Measurements from ENCODE around the gene TCF7L1.

DNA sequence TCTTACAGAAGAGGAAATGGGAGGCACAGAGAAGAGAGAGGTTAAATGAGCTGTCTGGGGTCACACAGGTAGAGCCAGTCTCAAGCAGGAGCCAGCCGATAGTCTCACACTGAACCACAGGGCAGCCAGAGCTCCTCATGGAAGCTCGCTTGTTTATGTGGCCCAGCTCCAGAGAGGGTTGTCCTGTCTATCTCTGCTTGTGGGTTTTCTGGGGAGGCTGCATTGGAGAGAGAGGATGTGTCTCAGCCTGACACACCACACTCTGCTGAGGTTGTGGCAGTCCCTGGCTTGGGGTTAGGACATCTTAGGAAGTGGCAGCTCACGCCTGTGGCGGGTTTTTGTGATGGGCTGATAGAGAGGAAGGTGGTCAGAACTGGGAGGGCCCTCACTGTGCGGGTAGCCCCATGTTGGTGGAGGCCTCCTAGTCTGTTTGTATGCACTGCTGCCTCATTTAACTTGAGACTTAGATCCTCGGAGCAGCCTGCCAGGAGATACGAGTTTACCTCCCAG lies 52.3 kb downstream of the TCF7L1 start:
- TF ChIP-seq SUZ12 (IDR thresholded peaks at IDR 0.05; ENCODE audit: extremely low read depth, insufficient read depth, insufficient read length), result no peak
- no peak for TF ChIP-seq YY1 (IDR thresholded peaks at IDR 0.05; ENCODE audit: insufficient read depth, insufficient read length)
- no peak for TF ChIP-seq ZNF274 (IDR thresholded peaks at IDR 0.05; ENCODE audit: low read depth, low read length)

Data from NT2/D1 (cell line).